Measurements from ENCODE around the gene KIF16B.

KIF16B gene

DNA sequence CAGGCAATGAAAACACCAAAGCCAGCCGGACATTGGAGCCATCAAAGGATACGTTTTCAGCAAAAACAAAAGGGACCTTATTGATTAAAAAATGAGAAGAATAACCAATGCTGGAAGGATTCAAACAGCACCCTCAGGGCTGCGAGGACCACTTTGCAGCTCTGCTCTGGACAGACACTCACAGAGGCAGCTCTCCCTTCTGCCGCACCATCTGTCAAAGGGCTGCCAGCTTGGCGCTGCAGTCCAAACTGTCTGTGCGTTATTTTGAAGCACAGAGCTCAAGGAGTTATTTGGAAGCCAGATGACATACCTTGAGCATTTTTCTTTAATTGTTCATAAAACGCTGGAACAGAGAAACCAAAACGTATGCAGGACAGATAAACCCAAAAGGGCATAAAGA lies 85.2 kb downstream of the KIF16B start:
- no peak for TF ChIP-seq CTCF (conservative IDR thresholded peaks at IDR 0.05)
- no peak overlapping the region for H3K27ac ChIP-seq

DNA sequence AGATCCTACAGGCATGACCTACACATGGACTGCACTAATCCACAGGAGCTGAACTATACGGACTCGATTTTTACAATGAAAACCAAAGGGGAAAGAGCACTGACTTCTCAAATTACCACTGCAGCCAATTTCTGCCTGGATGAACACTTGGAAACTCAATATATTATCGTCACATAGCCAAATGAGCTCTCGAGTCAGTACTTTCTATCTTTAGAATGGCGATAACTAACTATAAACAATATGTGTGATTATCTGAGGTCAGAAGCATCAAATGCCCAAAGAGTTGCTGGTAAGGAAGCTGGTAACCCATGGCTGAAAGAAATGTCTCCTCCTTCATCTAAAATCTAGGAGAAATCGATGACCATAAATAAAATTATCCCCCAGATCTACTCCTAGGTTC lies 86.7 kb downstream of the KIF16B start:
- TF ChIP-seq CTCF (conservative IDR thresholded peaks at IDR 0.05): no peak
- no peak overlapping the region for H3K27ac ChIP-seq

DNA sequence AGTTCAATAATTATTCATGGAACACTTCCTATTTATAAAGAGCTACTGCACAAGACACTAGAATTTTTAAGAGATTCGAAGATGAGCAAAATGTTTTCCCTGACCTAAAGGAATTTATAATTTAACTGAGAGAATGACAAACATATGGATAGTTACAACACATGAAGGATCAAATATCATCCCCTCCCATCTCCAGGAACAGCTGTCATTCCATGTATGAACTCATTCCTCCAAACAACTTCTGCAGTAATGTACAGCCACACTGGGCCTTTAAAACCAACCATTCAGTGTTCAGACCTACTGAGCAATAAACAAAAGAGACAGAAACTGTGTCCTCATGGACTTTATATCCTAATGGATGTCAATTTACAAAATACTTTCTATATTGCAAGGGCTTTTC lies 87.8 kb downstream of the KIF16B start:
- TF ChIP-seq CTCF (conservative IDR thresholded peaks at IDR 0.05): no peak
- no peak overlapping the region for H3K27ac ChIP-seq

GRCh38 chr20:16483024-16483423 lies 90.2 kb downstream of the KIF16B start:
- no peak for TF ChIP-seq CTCF (conservative IDR thresholded peaks at IDR 0.05)
- no peak overlapping the region for H3K27ac ChIP-seq

DNA sequence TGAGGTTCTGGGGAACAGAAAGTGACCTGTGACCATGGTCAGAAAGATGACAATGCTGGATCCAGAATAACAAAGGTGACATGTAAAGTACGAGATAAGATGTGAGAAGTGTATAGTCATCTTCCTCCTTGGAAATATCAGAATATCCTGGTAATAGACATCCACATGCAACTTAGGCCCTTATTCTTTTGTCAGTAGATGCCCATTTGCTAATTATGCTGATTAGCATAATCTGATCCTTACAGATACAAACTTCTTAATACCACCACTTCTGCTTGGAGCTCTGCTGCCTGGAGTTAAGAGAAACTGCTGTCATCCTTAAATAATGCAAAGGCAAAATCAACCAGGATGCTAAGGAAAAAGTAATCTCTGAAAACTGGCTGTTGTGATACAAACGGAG lies 91.3 kb downstream of the KIF16B start:
- no peak for TF ChIP-seq CTCF (conservative IDR thresholded peaks at IDR 0.05)

DNA sequence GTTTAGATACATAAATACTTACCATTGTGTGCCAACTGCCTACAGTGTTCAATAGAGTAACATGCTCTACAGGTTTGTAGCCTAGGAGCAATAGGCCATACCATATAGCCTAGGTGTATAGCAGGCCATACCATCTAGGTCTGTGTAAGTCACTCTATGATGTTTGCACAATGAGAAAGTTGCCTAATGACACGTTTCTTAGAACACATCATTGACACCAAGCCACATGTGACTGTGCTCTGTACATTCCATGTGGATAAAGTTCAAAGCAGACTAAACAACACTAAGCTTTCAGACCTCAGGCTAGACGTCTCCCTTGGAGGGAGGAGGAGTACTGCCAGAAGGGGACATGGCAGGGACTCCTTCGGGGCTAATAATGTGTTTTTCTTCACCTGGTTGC lies 93.6 kb downstream of the KIF16B start:
- H3K27ac ChIP-seq: no peak overlapping the region
- no peak for TF ChIP-seq CTCF (conservative IDR thresholded peaks at IDR 0.05)

More for the DNA sequence above, 91.3 kb downstream of the KIF16B start:
- no peak overlapping the region for H3K27ac ChIP-seq

DNA sequence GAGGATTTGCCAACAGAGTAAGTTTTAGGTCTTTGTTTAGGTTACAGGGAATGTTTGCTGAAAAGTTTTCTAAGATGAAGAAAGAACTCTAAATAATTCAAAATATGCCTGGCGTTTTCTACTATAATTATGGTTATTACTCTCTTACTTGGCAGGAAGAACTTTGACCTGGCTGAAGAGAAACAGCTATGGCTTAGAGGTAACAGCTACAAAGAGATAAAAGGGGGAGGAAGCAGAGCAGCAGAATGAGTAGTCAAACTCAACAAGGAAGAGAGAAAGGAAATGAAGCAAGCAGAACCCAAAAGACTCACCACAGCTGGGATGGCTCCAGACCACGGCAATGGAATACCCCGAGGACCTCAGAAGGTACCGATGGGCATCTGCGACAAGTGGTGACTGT lies 95.6 kb downstream of the KIF16B start:
- no peak for TF ChIP-seq CTCF (conservative IDR thresholded peaks at IDR 0.05)
- no peak overlapping the region for H3K27ac ChIP-seq

DNA sequence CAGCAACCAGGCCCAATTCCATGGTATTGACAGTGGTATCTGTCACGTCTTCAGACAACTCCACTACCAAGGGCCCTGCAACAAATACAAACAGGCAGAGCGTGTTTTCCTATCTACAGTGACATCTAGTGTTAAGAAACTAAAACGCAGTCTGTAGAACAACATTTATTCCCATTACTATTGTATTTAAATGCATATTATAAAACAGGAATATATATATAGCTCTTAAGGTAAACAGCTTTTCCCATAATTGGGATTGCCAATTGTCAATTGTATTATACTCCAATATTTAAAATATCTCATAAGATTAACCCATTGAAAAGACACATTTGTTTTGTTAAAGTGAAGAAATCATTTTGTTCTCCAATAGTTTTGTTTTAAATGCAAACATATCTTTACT lies 97.2 kb downstream of the KIF16B start:
- peak overlapping the region; percentile 54 for H3K27ac ChIP-seq
- TF ChIP-seq CTCF (conservative IDR thresholded peaks at IDR 0.05): peak; percentile 89
